ENCODE results near the gene RHOJ.
"Not testable (repeated sequence)": the region's sequence is repeated elsewhere in the genome, so short reads cannot be mapped to it uniquely, and the experiment has no call there.

The RHOJ gene

DNA sequence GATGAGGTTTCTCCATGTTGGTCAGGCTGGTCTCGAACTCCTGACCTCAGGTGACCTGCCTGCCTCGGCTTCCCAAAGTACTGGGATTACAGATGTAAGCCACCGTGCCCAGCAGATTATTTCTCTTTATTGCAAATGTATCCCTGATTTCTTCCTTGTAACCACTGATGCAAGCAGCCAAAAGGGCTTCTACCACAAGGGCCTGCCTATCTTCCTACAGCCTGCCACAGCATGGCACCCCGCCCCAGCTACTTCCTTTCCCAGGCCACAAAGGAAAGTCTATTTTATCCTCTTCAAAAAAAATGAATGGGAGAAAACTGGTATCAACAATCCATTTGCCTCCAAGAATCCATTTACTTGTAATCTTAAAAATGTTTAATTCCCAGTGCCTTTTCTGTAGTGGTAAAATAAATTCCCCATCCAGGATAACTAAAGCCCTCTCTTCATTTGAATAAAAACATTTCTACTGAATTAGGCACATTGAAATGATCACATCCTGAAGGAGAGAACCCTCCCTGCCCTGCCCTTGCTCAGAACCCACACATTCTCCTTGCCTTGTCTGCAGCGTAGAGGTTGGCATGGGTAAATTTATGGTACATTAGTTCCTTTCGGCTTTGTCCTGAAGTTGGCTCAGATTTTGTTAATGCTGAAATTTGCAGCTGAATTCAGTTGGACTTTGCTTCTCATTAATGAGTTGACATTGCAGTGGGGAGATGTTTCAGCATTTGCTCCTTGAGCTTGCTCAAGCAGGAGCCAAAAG is 95.3 kb downstream of the RHOJ start:
- DNase-seq (ENCODE audit: low spot score): no peak

- no peak for DNase-seq (ENCODE audit: low spot score)
These were observed 96.6 kb downstream of the RHOJ start for GRCh38 chr14:63300854-63301253.

GRCh38 chr14:63301891-63302534 is 97.8 kb downstream of the RHOJ start:
- DNase-seq (ENCODE audit: low spot score): peak; percentile 60

DNA sequence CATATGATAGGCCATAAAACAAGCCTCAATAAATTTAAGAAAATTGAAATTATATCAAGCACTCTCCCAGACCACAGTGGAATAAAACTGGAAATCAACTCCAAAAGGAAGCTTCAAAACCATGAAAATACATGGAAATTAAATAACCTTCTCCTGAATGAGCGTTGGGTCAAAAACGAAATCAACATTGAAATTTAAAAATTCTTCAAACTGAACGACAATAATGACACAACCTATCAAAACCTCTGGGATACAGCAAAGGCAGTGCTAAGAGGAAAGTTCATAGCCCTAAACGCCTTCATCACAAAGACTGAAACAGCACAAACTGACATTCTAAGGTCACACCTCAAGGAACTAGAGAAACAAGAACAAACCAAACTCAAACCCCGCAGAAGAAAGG is 100.2 kb downstream of the RHOJ start:
- not testable (repeated sequence) for DNase-seq (ENCODE audit: low spot score)

GRCh38 chr14:63308723-63309317 is 104.6 kb downstream of the RHOJ start:
- DNase-seq (ENCODE audit: low spot score): no peak

DNA sequence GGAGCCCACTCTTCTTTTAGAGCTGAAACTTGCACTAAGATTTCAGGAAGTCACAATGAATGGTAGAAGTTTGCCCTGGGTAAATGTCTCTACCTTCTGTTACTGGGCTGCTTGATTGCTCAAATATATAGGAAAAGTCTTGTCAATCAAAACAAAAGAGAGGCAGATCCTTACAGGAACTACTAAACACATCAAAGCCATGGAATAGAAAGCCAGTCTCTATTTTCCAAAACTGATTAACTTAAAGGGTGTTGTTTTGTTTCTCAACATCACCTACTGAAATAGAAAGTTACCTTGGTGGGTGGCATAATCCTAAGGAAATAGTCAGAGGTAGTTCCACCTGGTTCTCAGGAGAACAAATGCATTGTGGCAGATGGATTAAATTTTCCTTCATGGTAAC is 114.6 kb downstream of the RHOJ start, which contains the start of gene GPHB5:
Gene GPHB5, minus strand, starts transcription at position 101 of the 400 bp plus-strand sequence. CDS start 1,086 bp downstream, outside the sequence.
- DNase-seq (ENCODE audit: low spot score): no peak

- DNase-seq (ENCODE audit: low spot score): no peak
These were observed 118.2 kb downstream of the RHOJ start for GRCh38 chr14:63322472-63322871.

- no peak for DNase-seq (ENCODE audit: low spot score)
These were observed 118.8 kb downstream of the RHOJ start for GRCh38 chr14:63322897-63323573.

DNA sequence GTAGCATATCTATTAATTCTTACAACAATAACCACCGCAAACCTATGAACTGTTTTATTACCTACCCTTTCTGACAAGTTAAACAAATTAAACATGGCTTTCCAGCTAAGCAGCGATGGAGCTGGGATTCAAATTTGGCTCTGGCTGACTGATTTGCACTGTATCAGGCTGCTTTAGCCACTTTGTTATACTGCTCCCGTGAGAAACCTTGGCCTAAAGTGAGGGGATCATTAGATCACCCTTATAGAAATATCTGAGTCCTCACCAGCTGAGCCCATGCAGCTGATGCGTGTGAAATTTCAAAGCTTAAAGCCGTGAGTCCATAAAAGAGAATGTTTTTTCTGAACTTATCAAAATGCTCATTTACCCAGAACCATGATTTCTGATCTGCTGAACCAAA is 122.6 kb downstream of the RHOJ start:
- no peak for DNase-seq (ENCODE audit: low spot score)

- no peak for DNase-seq (ENCODE audit: low spot score)
These were observed 124.8 kb downstream of the RHOJ start for GRCh38 chr14:63328787-63329737.

DNA sequence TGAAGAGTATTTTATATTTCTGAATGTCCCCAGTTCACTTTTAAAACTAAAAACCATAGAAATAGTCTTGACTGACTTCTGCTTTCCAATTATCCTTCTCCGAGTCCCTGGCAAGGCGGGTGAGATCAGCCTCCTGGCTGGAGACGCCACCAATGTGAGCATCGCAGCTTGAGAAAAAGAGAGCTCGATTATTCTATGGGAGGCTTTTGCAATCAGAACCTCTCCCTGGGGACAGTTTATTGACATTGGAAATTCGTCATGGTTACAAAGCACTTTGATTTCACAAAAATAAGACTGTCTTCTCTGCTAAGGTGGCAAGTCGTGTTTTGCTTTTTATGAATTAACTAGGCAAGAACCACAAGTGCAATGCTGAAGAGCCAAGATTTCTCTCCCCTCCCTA is 138.1 kb downstream of the RHOJ start:
- DNase-seq (ENCODE audit: low spot score): no peak

Data from ecto neural progenitor cell (in vitro differentiated cells).